T-helper 17 cell (primary cell): Measurements from ENCODE around the gene AP1M2. TPM values are rescaled to one million over a fixed set of nuclear protein-coding genes. Genes with fewer than 3 reads are reported as not detected.
"Not testable (repeated sequence)": the region's sequence is repeated elsewhere in the genome, so short reads cannot be mapped to it uniquely, and the experiment has no call there.

Experiments used
- ATAC-seq: fragments of 150-1000 bp; cut with Tn5 transposase; 2 replicates; pipeline ENCODE4 v1.10.0; 2021; ENCODE audit warnings: mild to moderate bottlenecking, moderate library complexity
- DNase-seq, 3 donors: peaks; one replicate each; pipeline versions ENCODE4 v3.0.0 to v3.0.0-alpha.2; 2020 to 2021
- H3K9me3 ChIP-seq: one replicate; pipeline ENCODE4 v1.7.0; 2013; ENCODE audit warnings: low read length, mild to moderate bottlenecking; ENCODE audit not compliant: control insufficient read depth, poor library complexity, severe bottlenecking
- H3K27ac Mint-ChIP-seq: one replicate; pipeline ENCODE4 v1.8.0; 2022; ENCODE audit warnings: mild to moderate bottlenecking, moderate library complexity, mixed read lengths
- H3K27me3 Mint-ChIP-seq: one replicate; pipeline ENCODE4 v1.8.0; 2022; ENCODE audit warnings: mixed read lengths
- H3K36me3 Mint-ChIP-seq: one replicate; pipeline ENCODE4 v1.8.0; 2022; ENCODE audit warnings: low read depth, mixed read lengths
- H3K4me1 Mint-ChIP-seq: one replicate; pipeline ENCODE4 v1.8.0; 2022; ENCODE audit warnings: mild to moderate bottlenecking, mixed read lengths
- H3K4me3 Mint-ChIP-seq: one replicate; pipeline ENCODE4 v1.8.0; 2022; ENCODE audit warnings: mild to moderate bottlenecking, moderate library complexity, mixed read lengths
- total RNA-seq, 4 donors: library from RNA in 2 of 4; stranded (reverse) in 2 of 4; gene quantifications; one replicate each; pipeline ENCODE4 v1.2.3 and lab custom pipeline; 2022 to 2026

The AP1M2 gene
- total RNA-seq, 2 donors from 2014 or later = 2.0 TPM; not detected in 1

- Mint-ChIP-seq H3K4me3 (no peak overlapping the region), H3K27ac (no peak overlapping the region), H3K4me1 (peaks cover 11% of the 10 kb centered on the region), H3K27me3 (no peaks in the 10 kb centered on the region), H3K36me3 (no peaks in the 10 kb centered on the region)
- H3K9me3 ChIP-seq = no peaks in the 10 kb centered on the region
- DNase-seq (no peak), ATAC-seq (no peak)
Observed at GRCh38 chr19:10586396-10586795, 716 bp downstream of the AP1M2 start.

- H3K27ac Mint-ChIP-seq = no peak overlapping the region
- no peak for ATAC-seq
Observed at GRCh38 chr19:10583036-10583776, 3.9 kb downstream of the AP1M2 start.

DNA sequence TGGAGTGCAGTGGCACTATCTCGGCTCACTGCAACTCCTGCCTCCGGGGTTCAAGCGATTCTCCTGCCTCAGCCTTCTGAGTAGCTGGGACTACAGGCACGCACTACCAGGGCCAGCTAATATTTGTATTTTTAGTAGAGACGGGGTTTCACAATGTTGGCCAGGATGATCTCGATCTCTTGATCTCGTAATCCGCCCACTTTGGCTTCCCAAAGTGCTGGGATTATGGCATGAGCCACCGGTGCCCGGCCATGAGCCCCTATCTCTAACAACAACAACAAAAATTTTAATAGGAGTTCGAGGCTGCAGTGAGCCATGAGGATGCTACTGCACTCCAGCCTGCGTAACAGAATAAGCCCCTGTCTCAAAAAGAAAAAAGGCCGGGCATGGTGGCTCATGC is 5.0 kb downstream of the AP1M2 start:
- Mint-ChIP-seq H3K27ac (no peak overlapping the region), H3K4me3 (no peak overlapping the region), H3K36me3 (no peaks in the 10 kb centered on the region), H3K27me3 (no peaks in the 10 kb centered on the region), H3K4me1 (peaks cover 15% of the 10 kb centered on the region)
- DNase-seq = no peak
- ATAC-seq = no peak
- H3K9me3 ChIP-seq = no peaks in the 10 kb centered on the region

More at GRCh38 chr19:10583036-10583776, 3.9 kb downstream of the AP1M2 start:
- H3K9me3 ChIP-seq = no peaks in the 10 kb centered on the region
- Mint-ChIP-seq H3K36me3 (no peaks in the 10 kb centered on the region), H3K27me3 (no peaks in the 10 kb centered on the region), H3K4me3 (no peak overlapping the region), H3K4me1 (peaks cover 15% of the 10 kb centered on the region)
- DNase-seq = no peak

DNA sequence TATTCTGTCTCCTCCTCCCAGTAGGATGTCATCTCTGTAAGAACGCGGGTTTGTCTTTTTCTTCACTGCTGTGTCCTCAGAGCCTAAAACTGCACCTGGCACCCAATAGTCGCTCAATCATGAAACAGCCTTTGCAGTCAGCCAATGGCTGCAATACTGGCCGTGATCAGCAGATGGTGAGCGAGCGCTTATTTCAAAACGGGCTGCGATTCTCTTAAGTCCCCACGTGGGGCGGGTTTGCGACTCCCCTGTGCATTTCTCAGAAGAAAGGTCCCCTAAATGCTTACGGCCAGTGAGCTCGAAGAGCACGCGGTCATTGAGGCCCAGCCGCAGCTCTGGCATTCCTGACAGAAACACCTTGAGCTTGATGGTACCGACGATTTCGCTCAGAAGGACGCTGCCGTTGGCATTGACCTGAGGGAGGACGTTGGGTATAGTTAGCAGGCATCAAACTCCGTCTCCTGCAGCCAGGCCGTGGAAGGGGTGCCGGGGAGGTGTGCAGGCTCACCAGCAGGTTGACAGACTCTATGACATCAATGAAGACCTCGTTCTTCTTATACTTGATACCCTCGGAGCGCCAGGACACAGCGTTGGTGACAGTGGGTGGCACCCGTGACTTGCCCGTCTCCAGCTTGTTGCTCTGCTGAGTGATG is 6.0 kb downstream of the AP1M2 start:
- Mint-ChIP-seq H3K36me3 (no peaks in the 10 kb centered on the region), H3K27me3 (no peaks in the 10 kb centered on the region), H3K27ac (peak overlapping the region; percentile 32), H3K4me3 (no peak overlapping the region), H3K4me1 (peaks cover 15% of the 10 kb centered on the region)
- no peaks in the 10 kb centered on the region for H3K9me3 ChIP-seq
- DNase-seq (peak; percentile 70 to 87 (median 74)), ATAC-seq (peak; percentile 99)

- no peak overlapping the region for H3K27ac Mint-ChIP-seq
- no peaks in the 10 kb centered on the region for H3K36me3 Mint-ChIP-seq
- no peaks in the 10 kb centered on the region for H3K9me3 ChIP-seq
- H3K4me1 Mint-ChIP-seq = peaks cover 4% of the 10 kb centered on the region
- no peaks in the 10 kb centered on the region for H3K27me3 Mint-ChIP-seq
- DNase-seq (no peak), ATAC-seq (no peak)
- no peak overlapping the region for H3K4me3 Mint-ChIP-seq
Observed at GRCh38 chr19:10577951-10578350, 9.2 kb downstream of the AP1M2 start.

DNA sequence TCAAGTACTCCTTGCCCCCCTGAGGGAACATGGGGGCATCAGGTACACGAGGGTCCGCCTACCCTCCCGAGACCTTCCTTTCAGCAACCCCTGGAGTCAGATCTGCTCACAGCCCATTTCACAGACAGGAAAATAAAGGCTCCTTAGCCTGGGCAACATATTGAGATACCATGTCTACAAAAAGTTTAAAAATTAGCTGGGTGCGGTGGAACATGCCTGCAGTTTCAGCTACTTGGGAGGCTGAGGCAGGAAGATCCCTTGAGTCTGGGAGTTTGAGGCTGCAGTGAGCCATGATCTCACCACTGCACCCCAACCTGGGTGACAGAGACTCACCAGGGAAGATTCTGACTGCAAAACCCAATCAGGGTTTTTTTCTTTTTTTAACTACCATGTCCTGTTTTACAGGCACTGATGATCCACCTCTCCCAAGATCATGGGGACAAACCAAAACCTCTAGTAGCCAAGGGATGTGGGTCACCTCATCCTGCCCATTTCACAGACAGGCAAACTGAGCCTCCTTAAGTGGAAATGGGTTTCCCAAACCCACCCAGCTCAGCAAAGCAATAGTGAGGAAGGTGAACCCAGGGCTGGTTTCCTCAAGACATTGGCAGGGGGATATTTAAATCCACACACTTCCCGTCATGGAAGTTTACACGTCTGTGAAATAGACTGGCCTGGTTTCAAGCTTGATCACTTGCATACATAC is 11.9 kb downstream of the AP1M2 start:
- H3K27me3 Mint-ChIP-seq = no peaks in the 10 kb centered on the region
- DNase-seq = no peak
- no peak overlapping the region for H3K27ac Mint-ChIP-seq
- H3K4me1 Mint-ChIP-seq = peaks cover 7% of the 10 kb centered on the region
- no peak for ATAC-seq
- H3K36me3 Mint-ChIP-seq = no peaks in the 10 kb centered on the region
- no peaks in the 10 kb centered on the region for H3K9me3 ChIP-seq
- H3K4me3 Mint-ChIP-seq = no peak overlapping the region

- DNase-seq = no peak
- Mint-ChIP-seq H3K4me3 (no peak overlapping the region), H3K27ac (peak overlapping the region; percentile 14), H3K36me3 (no peaks in the 10 kb centered on the region), H3K27me3 (no peaks in the 10 kb centered on the region), H3K4me1 (peaks cover 8% of the 10 kb centered on the region)
- H3K9me3 ChIP-seq = no peaks in the 10 kb centered on the region
- no peak for ATAC-seq
Observed at GRCh38 chr19:10574462-10574861, 12.7 kb downstream of the AP1M2 start.

DNA sequence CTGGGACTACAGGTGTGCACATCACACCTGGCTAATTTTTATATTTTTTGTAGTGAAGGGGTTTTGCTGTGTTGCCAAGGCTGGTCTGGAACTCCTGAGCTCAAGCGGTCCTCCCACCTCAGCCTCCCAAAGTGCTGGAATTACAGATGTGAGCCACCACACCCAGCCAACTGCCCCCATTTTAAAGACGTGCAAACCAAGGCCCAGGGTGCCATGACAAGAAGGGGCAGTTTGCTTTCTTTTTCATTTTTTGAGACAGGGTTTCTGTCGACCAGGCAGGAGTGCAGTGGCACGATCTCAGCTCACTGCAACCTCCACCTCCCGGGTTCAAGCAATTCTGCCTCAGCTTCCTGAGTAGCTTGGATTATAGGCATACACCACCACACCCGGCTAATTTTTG is 13.3 kb downstream of the AP1M2 start:
- DNase-seq, H3K27me3 Mint-ChIP-seq, H3K9me3 ChIP-seq, ATAC-seq, H3K36me3 Mint-ChIP-seq, H3K4me3 Mint-ChIP-seq: not testable (repeated sequence)
- H3K4me1 Mint-ChIP-seq = peaks cover 14% of the 10 kb centered on the region
- H3K27ac Mint-ChIP-seq = peak overlapping the region; percentile 14

DNA sequence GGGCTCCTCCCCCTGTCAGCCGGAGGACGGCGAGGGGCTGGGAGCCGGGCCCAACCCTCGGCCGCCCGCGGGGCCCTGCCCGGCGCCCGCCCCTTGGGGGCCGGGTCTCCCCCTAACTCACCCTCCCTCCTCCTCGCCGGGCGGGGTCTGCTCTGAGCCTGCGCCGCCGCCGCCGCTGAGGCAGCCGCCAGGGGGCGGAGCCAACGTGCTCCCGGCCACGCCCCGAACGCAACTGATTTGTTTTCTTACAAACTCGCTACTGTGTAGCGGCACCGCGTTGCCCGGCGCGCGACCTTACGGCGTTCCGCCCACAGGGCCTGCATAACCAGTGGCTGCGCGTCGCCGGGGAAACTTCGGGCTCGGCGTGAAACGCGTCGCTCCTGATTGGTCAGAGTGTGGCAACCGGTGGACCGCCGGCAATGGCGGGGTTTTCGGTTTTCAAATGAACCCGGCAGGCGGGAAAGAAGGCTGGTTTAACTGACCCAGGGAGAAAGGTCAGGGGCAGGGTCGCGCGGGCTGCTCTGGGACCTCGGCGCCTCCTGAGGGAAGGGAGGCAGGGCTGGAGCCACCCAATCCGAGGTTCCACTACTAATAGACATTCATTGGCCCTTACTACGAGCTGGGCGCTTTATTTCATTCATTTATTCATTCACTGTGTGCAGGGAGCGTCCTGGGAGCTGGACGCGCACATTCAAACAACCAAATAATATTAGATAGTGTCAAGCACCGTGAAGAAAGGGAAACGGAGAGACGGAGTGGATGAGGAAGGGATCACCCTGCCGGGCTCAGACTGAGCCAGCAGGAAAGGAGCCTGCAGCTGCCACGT is 18.1 kb downstream of the AP1M2 start, which contains the start of gene CDKN2D:
Gene CDKN2D (minus strand): TSS at position 154 of the 826 bp plus-strand sequence. CDS start 326 bp downstream, outside the sequence.
- peaks cover 41% of the 10 kb centered on the region for H3K4me1 Mint-ChIP-seq
- ATAC-seq = peak; percentile 78

GRCh38 chr19:10568062-10568825 is 18.9 kb downstream of the AP1M2 start:
- H3K9me3 ChIP-seq = no peaks in the 10 kb centered on the region
- Mint-ChIP-seq H3K27ac (peak overlapping the region; percentile 99), H3K36me3 (peaks cover 6% of the 10 kb centered on the region), H3K27me3 (no peaks in the 10 kb centered on the region), H3K4me3 (peak overlapping the region; percentile 99), H3K4me1 (peaks cover 41% of the 10 kb centered on the region)
- ATAC-seq (peak; percentile 18), DNase-seq (no peak)

More for the DNA sequence above, 18.1 kb downstream of the AP1M2 start, which contains the start of gene CDKN2D:
- peak within 1 kb of the TSS; percentile 99 for H3K27ac Mint-ChIP-seq
- peak within 1 kb of the TSS; percentile 99 for H3K4me3 Mint-ChIP-seq
- peak; percentile 99 to 100 (median 99) for DNase-seq
- H3K36me3 Mint-ChIP-seq = peaks cover 6% of the 10 kb centered on the region
- H3K27me3 Mint-ChIP-seq = no peaks in the 10 kb centered on the region
- no peaks in the 10 kb centered on the region for H3K9me3 ChIP-seq

GRCh38 chr19:10567656-10568055 is 19.5 kb downstream of the AP1M2 start:
- H3K27me3 Mint-ChIP-seq = no peaks in the 10 kb centered on the region
- no peak for ATAC-seq
- peaks cover 6% of the 10 kb centered on the region for H3K36me3 Mint-ChIP-seq
- peaks cover 42% of the 10 kb centered on the region for H3K4me1 Mint-ChIP-seq
- no peak for DNase-seq
- no peaks in the 10 kb centered on the region for H3K9me3 ChIP-seq
- H3K4me3 Mint-ChIP-seq = peak overlapping the region; percentile 99
- H3K27ac Mint-ChIP-seq = peak overlapping the region; percentile 99
